ENCODE measurements around the gene ABCF1.

ABCF1 gene

GRCh38 chr6:30617565-30618269 is 46.5 kb downstream of the ABCF1 start, which contains the start of gene MRPS18B:
Gene MRPS18B (plus strand): TSS chr6:30617840. CDS start chr6:30617866, 26 bp downstream.
- Histone ChIP-seq H3K79me1 (replicated peaks; ENCODE audit: low read length, poor library complexity, severe bottlenecking) (peaks cover 9% of the 10 kb centered on the region), H3K14ac (ENCODE audit: low read length in 2 of 2) (peak within 1 kb of the TSS; percentile 62 to 90), H2AFZ (ENCODE audit: low read depth, low read length) (no peak within 1 kb of the TSS), H3K23ac (ENCODE audit: low read length in 2 of 2) (peak within 1 kb of the TSS in 1 of 2 experiments; percentile 78), H3K27ac (ENCODE audit: low read length, poor library complexity, severe bottlenecking) (peak within 1 kb of the TSS; percentile 93), H2AK5ac (ENCODE audit: low read length, severe bottlenecking) (peak within 1 kb of the TSS; percentile 76), H3K4me1 (ENCODE audit: control insufficient read depth, insufficient read depth, low read depth, low read length) (peaks cover 4% of the 10 kb centered on the region), H2BK120ac (ENCODE audit: low read depth, low read length) (no peak within 1 kb of the TSS), H3K18ac (ENCODE audit: low read depth in 1 of 2, low read length in 2 of 2) (peak within 1 kb of the TSS; percentile 93 to 94), H3K27me3 (ENCODE audit: control insufficient read depth in 1 of 2, insufficient read depth in 1 of 2, low read length in 2 of 2) (no peaks in the 10 kb centered on the region), H3K4me2 (ENCODE audit: low read length, poor library complexity, severe bottlenecking) (peak within 1 kb of the TSS; percentile 80), H3K4ac (ENCODE audit: low read depth in 1 of 2, low read length in 2 of 2) (peak within 1 kb of the TSS; percentile 92 to 95), H3K4me3 (ENCODE audit: insufficient read depth in 1 of 2, low read depth in 1 of 2, low read length in 2 of 2) (peak within 1 kb of the TSS; percentile 74 to 97), H3K9me3 (ENCODE audit: control insufficient read depth, low read length) (no peaks in the 10 kb centered on the region), H2BK5ac (ENCODE audit: low read depth, low read length, poor library complexity, severe bottlenecking) (peak within 1 kb of the TSS; percentile 39), H4K8ac (ENCODE audit: low read length) (peak within 1 kb of the TSS; percentile 98), H4K91ac (ENCODE audit: low read length) (peak within 1 kb of the TSS; percentile 98), H3K36me3 (ENCODE audit: control insufficient read depth in 1 of 2, insufficient read depth in 2 of 2, low read depth in 1 of 2, low read length in 2 of 2) (peaks cover 18 to 51% of the 10 kb centered on the region in 2 experiments), H2BK12ac (ENCODE audit: low read length in 2 of 2) (peak within 1 kb of the TSS in 1 of 2 experiments; percentile 59), H2BK15ac (ENCODE audit: low read depth, poor library complexity, severe bottlenecking) (peak within 1 kb of the TSS; percentile 7), H3K9ac (ENCODE audit: low read length) (peak within 1 kb of the TSS; percentile 100)
- under 1% methylated on average over 34 of the region's 34 CpGs for WGBS
- DNase-seq = peak; percentile 99

- H2BK12ac ChIP-seq (ENCODE audit: low read length in 2 of 2) = no peak overlapping the region
Observed at GRCh38 chr6:30618270-30618797, 47.1 kb downstream of the ABCF1 start.

GRCh38 chr6:30619561-30619960 is 48.3 kb downstream of the ABCF1 start:
- 98% methylated on average over 11 of the region's 11 CpGs for WGBS
- H3K79me1 ChIP-seq (replicated peaks; ENCODE audit: low read length, poor library complexity, severe bottlenecking) = peaks cover 11% of the 10 kb centered on the region
- no peak overlapping the region for H2BK120ac ChIP-seq (ENCODE audit: low read depth, low read length)
- no peak overlapping the region for H3K4ac ChIP-seq (ENCODE audit: low read depth in 1 of 2, low read length in 2 of 2)
- H3K27me3 ChIP-seq (ENCODE audit: control insufficient read depth in 1 of 2, insufficient read depth in 1 of 2, low read length in 2 of 2) = no peaks in the 10 kb centered on the region
- H3K14ac ChIP-seq (ENCODE audit: low read length in 2 of 2) = no peak overlapping the region
- peaks cover 30 to 64% of the 10 kb centered on the region in 2 experiments for H3K36me3 ChIP-seq (ENCODE audit: control insufficient read depth in 1 of 2, insufficient read depth in 2 of 2, low read depth in 1 of 2, low read length in 2 of 2)
- peak overlapping the region; percentile 100 for H3K9ac ChIP-seq (ENCODE audit: low read length)
- no peak overlapping the region for H3K27ac ChIP-seq (ENCODE audit: low read length, poor library complexity, severe bottlenecking)
- H3K18ac ChIP-seq (ENCODE audit: low read depth in 1 of 2, low read length in 2 of 2) = no peak overlapping the region
- H2BK5ac ChIP-seq (ENCODE audit: low read depth, low read length, poor library complexity, severe bottlenecking) = no peak overlapping the region
- H4K8ac ChIP-seq (ENCODE audit: low read length) = peak overlapping the region; percentile 62
- no peak for DNase-seq
- peak overlapping the region; percentile 49 for H2AK5ac ChIP-seq (ENCODE audit: low read length, severe bottlenecking)
- no peak overlapping the region for H3K23ac ChIP-seq (ENCODE audit: low read length in 2 of 2)
- H3K4me2 ChIP-seq (ENCODE audit: low read length, poor library complexity, severe bottlenecking) = no peak overlapping the region
- H2BK15ac ChIP-seq (ENCODE audit: low read depth, poor library complexity, severe bottlenecking) = no peak overlapping the region
- no peaks in the 10 kb centered on the region for H3K4me1 ChIP-seq (ENCODE audit: control insufficient read depth, insufficient read depth, low read depth, low read length)
- no peak overlapping the region for H2BK12ac ChIP-seq (ENCODE audit: low read length in 2 of 2)
- no peak overlapping the region for H2AFZ ChIP-seq (ENCODE audit: low read depth, low read length)
- peak overlapping the region; percentile 48 for H4K91ac ChIP-seq (ENCODE audit: low read length)
- H3K9me3 ChIP-seq (ENCODE audit: control insufficient read depth, low read length) = no peaks in the 10 kb centered on the region
- no peak overlapping the region for H3K4me3 ChIP-seq (ENCODE audit: insufficient read depth in 1 of 2, low read depth in 1 of 2, low read length in 2 of 2)

More at GRCh38 chr6:30618270-30618797, 47.1 kb downstream of the ABCF1 start:
- Histone ChIP-seq H3K4me1 (ENCODE audit: control insufficient read depth, insufficient read depth, low read depth, low read length) (peaks cover 2% of the 10 kb centered on the region), H3K79me1 (replicated peaks; ENCODE audit: low read length, poor library complexity, severe bottlenecking) (peaks cover 11% of the 10 kb centered on the region), H3K4me3 (ENCODE audit: insufficient read depth in 1 of 2, low read depth in 1 of 2, low read length in 2 of 2) (peak overlapping the region in 1 of 2 experiments; percentile 81), H3K27me3 (ENCODE audit: control insufficient read depth in 1 of 2, insufficient read depth in 1 of 2, low read length in 2 of 2) (no peaks in the 10 kb centered on the region), H3K18ac (ENCODE audit: low read depth in 1 of 2, low read length in 2 of 2) (no peak overlapping the region), H3K4me2 (ENCODE audit: low read length, poor library complexity, severe bottlenecking) (peak overlapping the region; percentile 74), H2AK5ac (ENCODE audit: low read length, severe bottlenecking) (peak overlapping the region; percentile 12), H2AFZ (ENCODE audit: low read depth, low read length) (no peak overlapping the region), H4K91ac (ENCODE audit: low read length) (no peak overlapping the region), H3K23ac (ENCODE audit: low read length in 2 of 2) (peak overlapping the region in 1 of 2 experiments; percentile 78), H3K36me3 (ENCODE audit: control insufficient read depth in 1 of 2, insufficient read depth in 2 of 2, low read depth in 1 of 2, low read length in 2 of 2) (peaks cover 23 to 57% of the 10 kb centered on the region in 2 experiments), H4K8ac (ENCODE audit: low read length) (no peak overlapping the region), H2BK120ac (ENCODE audit: low read depth, low read length) (no peak overlapping the region), H3K4ac (ENCODE audit: low read depth in 1 of 2, low read length in 2 of 2) (peak overlapping the region; percentile 5 to 83), H2BK5ac (ENCODE audit: low read depth, low read length, poor library complexity, severe bottlenecking) (no peak overlapping the region), H3K9me3 (ENCODE audit: control insufficient read depth, low read length) (no peaks in the 10 kb centered on the region), H3K9ac (ENCODE audit: low read length) (peak overlapping the region; percentile 100), H3K27ac (ENCODE audit: low read length, poor library complexity, severe bottlenecking) (no peak overlapping the region), H2BK15ac (ENCODE audit: low read depth, poor library complexity, severe bottlenecking) (no peak overlapping the region), H3K14ac (ENCODE audit: low read length in 2 of 2) (no peak overlapping the region)
- WGBS = 49% methylated on average over 4 of the region's 8 CpGs
- no peak for DNase-seq

- H3K23ac ChIP-seq (ENCODE audit: low read length in 2 of 2) = no peak overlapping the region
- H2BK120ac ChIP-seq (ENCODE audit: low read depth, low read length) = no peak overlapping the region
- no peak overlapping the region for H4K8ac ChIP-seq (ENCODE audit: low read length)
- H3K18ac ChIP-seq (ENCODE audit: low read depth in 1 of 2, low read length in 2 of 2) = no peak overlapping the region
- H3K79me1 ChIP-seq (replicated peaks; ENCODE audit: low read length, poor library complexity, severe bottlenecking) = peaks cover 30% of the 10 kb centered on the region
- no peak overlapping the region for H3K4me3 ChIP-seq (ENCODE audit: insufficient read depth in 1 of 2, low read depth in 1 of 2, low read length in 2 of 2)
- DNase-seq = no peak
- H3K36me3 ChIP-seq (ENCODE audit: control insufficient read depth in 1 of 2, insufficient read depth in 2 of 2, low read depth in 1 of 2, low read length in 2 of 2) = peaks cover 61 to 80% of the 10 kb centered on the region in 2 experiments
- over 99% methylated on average over 8 of the region's 8 CpGs for WGBS
- H3K9ac ChIP-seq (ENCODE audit: low read length) = no peak overlapping the region
- no peak overlapping the region for H2BK5ac ChIP-seq (ENCODE audit: low read depth, low read length, poor library complexity, severe bottlenecking)
- no peak overlapping the region for H2AK5ac ChIP-seq (ENCODE audit: low read length, severe bottlenecking)
- no peak overlapping the region for H4K91ac ChIP-seq (ENCODE audit: low read length)
- no peak overlapping the region for H2AFZ ChIP-seq (ENCODE audit: low read depth, low read length)
- no peaks in the 10 kb centered on the region for H3K27me3 ChIP-seq (ENCODE audit: control insufficient read depth in 1 of 2, insufficient read depth in 1 of 2, low read length in 2 of 2)
- H3K27ac ChIP-seq (ENCODE audit: low read length, poor library complexity, severe bottlenecking) = no peak overlapping the region
- peaks cover 3% of the 10 kb centered on the region for H3K4me1 ChIP-seq (ENCODE audit: control insufficient read depth, insufficient read depth, low read depth, low read length)
- no peak overlapping the region for H3K4me2 ChIP-seq (ENCODE audit: low read length, poor library complexity, severe bottlenecking)
- no peaks in the 10 kb centered on the region for H3K9me3 ChIP-seq (ENCODE audit: control insufficient read depth, low read length)
- H2BK12ac ChIP-seq (ENCODE audit: low read length in 2 of 2) = no peak overlapping the region
- H2BK15ac ChIP-seq (ENCODE audit: low read depth, poor library complexity, severe bottlenecking) = no peak overlapping the region
- no peak overlapping the region for H3K14ac ChIP-seq (ENCODE audit: low read length in 2 of 2)
- H3K4ac ChIP-seq (ENCODE audit: low read depth in 1 of 2, low read length in 2 of 2) = no peak overlapping the region
Observed at GRCh38 chr6:30625511-30625910, 54.3 kb downstream of the ABCF1 start.

All from mesenchymal stem cell (in vitro differentiated cells and primary cell).